ENCODE results near the gene SLC29A4. TPM values are rescaled to one million over a fixed set of nuclear protein-coding genes. Genes with fewer than 3 reads are reported as not detected.

Gene SLC29A4
- total and polyA plus RNA-seq, 2 of the 13 experiments (the other 11 are each of a cell fraction or from before 2014, with no cell fraction given) = 29.7 to 31.7 TPM

DNA sequence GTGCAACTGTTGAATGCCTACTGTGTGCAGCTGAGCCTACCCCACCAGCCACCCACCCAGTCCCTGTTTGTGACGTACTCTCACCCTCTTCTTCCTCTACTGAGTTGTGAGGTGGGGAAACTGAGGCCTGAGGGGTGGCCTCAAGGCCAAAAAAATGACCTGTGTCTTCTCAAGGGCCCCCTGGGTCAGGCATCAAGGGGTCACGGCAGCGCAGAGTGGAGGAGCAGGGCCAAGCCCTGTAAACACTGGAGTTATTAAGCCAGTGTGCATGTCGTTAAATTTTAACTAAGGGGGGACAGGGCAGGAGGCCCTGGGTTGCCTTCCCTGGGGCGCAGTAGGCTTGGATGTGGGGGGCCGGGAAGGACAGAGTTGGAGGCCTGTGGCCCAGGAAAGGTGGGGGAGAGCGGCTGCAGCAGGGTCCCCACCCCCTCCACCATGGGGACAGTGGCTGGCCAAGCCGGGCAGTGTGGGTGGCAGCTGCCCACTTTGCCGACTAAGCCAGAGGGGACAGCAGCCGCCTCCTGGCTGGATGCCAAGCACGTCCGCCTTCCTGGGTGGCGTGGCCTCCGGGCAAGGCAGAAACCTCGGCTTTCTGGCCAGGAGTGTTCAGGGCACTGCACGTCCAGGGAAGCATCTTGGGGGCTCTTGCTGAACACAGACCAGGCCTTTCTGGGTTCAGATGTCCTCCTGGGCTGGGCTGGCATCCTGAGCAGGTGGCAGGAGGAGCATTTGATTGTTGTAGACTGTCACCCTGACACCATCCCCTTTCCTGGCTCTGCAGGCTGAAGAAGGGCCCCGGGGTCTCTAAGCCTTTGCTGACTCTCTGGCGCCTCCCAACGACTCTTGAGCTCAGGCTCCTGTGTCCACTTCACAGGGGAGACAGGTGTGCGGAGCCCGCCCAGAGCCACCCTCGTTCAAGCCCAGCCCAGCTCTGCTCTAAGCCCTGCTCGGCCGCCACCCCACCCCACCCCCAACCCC, 1.9 kb downstream of the SLC29A4 start (continued):
- TF ChIP-seq, protein P1, sequence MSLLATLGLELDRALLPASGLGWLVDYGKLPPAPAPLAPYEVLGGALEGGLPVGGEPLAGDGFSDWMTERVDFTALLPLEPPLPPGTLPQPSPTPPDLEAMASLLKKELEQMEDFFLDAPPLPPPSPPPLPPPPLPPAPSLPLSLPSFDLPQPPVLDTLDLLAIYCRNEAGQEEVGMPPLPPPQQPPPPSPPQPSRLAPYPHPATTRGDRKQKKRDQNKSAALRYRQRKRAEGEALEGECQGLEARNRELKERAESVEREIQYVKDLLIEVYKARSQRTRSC (CRISPR knock-in tag; IDR thresholded peaks at IDR 0.05; ENCODE audit: low read depth) = 0 out of 2 replicates have a peak, but pooled peaks have one; percentile 58
- TF ChIP-seq ZNF501 (CRISPR knock-in tag; IDR thresholded peaks at IDR 0.05) (peak; percentile 88), ONECUT2 (CRISPR knock-in tag; IDR thresholded peaks at IDR 0.05) (no peak), RARA (CRISPR knock-in tag; IDR thresholded peaks at IDR 0.05) (peak; percentile 91), SOX13 (IDR thresholded peaks at IDR 0.05) (peak; percentile 44; the same call in 1 of the 2 replicates), SOX13 (CRISPR knock-in tag; conservative IDR thresholded peaks at IDR 0.05 in 1 of 2, IDR thresholded peaks at IDR 0.05 in 1 of 2) (peak in 1 of 2 experiments; percentile 65; a peak in 2 of 4 replicates), RFXANK (CRISPR knock-in tag; IDR thresholded peaks at IDR 0.05) (no peak), ZNF749 (CRISPR knock-in tag; IDR thresholded peaks at IDR 0.05; ENCODE audit: borderline replicate concordance) (no peak; the same call in 1 of the 2 replicates), ZSCAN12 (CRISPR knock-in tag; IDR thresholded peaks at IDR 0.05) (no peak), SPEN (CRISPR knock-in tag; IDR thresholded peaks at IDR 0.05; ENCODE audit: low read depth) (peak; percentile 75), ZNF572 (CRISPR knock-in tag; IDR thresholded peaks at IDR 0.05) (peak; percentile 80; the same call in 1 of the 2 replicates), ZNF772 (CRISPR knock-in tag; IDR thresholded peaks at IDR 0.05) (peak; percentile 55; the same call in 1 of the 2 replicates), HOXA9 (CRISPR knock-in tag; IDR thresholded peaks at IDR 0.05; ENCODE audit: borderline replicate concordance) (no peak), NR2F1 (CRISPR knock-in tag; IDR thresholded peaks at IDR 0.05) (peak; percentile 69 to 94), ELF3 (CRISPR knock-in tag; IDR thresholded peaks at IDR 0.05) (peak; percentile 25; the same call in 1 of the 2 replicates), ZNF337 (CRISPR knock-in tag; IDR thresholded peaks at IDR 0.05; ENCODE audit: borderline replicate concordance, low read depth) (no peak), HMG20A (CRISPR knock-in tag; IDR thresholded peaks at IDR 0.05; ENCODE audit: borderline replicate concordance) (peak; percentile 81), ZNF652 (CRISPR knock-in tag; IDR thresholded peaks at IDR 0.05; ENCODE audit: borderline replicate concordance, low read depth) (peak; percentile 51; the same call in 1 of the 2 replicates), ZBTB44 (CRISPR knock-in tag; IDR thresholded peaks at IDR 0.05) (no peak), CEBPB (IDR thresholded peaks at IDR 0.05; ENCODE audit: borderline replicate concordance, low read depth, low read length) (no peak), FOXA3 (CRISPR knock-in tag; IDR thresholded peaks at IDR 0.05) (peak; percentile 93)
- TF ChIP-seq, protein P2, sequence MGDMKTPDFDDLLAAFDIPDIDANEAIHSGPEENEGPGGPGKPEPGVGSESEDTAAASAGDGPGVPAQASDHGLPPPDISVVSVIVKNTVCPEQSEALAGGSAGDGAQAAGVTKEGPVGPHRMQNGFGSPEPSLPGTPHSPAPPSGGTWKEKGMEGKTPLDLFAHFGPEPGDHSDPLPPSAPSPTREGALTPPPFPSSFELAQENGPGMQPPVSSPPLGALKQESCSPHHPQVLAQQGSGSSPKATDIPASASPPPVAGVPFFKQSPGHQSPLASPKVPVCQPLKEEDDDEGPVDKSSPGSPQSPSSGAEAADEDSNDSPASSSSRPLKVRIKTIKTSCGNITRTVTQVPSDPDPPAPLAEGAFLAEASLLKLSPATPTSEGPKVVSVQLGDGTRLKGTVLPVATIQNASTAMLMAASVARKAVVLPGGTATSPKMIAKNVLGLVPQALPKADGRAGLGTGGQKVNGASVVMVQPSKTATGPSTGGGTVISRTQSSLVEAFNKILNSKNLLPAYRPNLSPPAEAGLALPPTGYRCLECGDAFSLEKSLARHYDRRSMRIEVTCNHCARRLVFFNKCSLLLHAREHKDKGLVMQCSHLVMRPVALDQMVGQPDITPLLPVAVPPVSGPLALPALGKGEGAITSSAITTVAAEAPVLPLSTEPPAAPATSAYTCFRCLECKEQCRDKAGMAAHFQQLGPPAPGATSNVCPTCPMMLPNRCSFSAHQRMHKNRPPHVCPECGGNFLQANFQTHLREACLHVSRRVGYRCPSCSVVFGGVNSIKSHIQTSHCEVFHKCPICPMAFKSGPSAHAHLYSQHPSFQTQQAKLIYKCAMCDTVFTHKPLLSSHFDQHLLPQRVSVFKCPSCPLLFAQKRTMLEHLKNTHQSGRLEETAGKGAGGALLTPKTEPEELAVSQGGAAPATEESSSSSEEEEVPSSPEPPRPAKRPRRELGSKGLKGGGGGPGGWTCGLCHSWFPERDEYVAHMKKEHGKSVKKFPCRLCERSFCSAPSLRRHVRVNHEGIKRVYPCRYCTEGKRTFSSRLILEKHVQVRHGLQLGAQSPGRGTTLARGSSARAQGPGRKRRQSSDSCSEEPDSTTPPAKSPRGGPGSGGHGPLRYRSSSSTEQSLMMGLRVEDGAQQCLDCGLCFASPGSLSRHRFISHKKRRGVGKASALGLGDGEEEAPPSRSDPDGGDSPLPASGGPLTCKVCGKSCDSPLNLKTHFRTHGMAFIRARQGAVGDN (CRISPR knock-in tag; IDR thresholded peaks at IDR 0.05) = peak; percentile 85
- TF ChIP-seq, protein P3, sequence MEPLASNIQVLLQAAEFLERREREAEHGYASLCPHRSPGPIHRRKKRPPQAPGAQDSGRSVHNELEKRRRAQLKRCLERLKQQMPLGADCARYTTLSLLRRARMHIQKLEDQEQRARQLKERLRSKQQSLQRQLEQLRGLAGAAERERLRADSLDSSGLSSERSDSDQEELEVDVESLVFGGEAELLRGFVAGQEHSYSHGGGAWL (CRISPR knock-in tag; IDR thresholded peaks at IDR 0.05) = peak; percentile 48; the same call in 1 of the 2 replicates
